NCI-H146 treated with DMSO at 0.1 percent for 48 hours (cell line): ENCODE data around the gene KRTAP10-8.
"Not testable (repeated sequence)": the region's sequence is repeated elsewhere in the genome, so short reads cannot be mapped to it uniquely, and the experiment has no call there.

Experiments
- DNase-seq: peaks from one replicate; lab custom pipeline; 2025; ENCODE audit not compliant: unreplicated experiment; lab: John Stamatoyannopoulos, UW

Gene KRTAP10-8

GRCh38 chr21:44598061-44598460 is 13.8 kb upstream of the KRTAP10-8 start:
- no peak for DNase-seq

DNA sequence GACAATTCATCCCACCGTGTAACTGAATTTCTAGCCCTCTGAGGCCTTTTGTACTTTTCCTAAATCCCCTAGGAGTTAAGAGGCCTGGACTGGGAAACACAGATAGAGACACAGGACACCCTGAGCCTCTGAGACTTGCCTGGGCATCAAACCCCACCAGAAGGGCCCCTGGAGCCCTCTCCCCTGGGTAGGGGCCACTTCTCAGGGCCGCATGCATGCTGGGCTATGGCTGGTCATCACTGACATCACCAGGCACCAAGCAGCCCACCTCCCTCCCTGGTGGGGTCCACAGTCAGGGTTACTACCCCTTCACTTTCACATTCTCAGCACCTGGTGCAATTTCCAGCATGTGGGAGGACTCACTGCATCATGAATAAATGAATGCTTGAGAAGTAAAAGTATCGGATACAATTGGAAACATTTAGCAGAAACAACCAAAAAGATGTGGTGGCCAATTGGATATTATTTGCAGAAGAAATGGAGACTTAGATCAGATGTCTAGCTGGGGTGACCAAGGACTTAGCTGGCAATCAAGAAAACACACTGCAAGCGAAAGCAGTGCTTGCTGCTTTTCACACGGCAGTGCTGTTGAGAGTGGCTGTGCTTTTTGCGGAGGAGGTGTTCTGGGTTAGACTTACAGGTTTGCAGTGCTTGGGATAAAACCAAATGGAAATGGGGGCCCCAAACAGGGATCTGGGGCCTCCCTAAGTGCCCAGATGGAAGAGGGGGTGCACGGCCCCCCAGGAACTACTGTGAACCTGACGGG is 12.4 kb upstream of the KRTAP10-8 start:
- DNase-seq, result no peak

- DNase-seq, result not testable (repeated sequence)
Measured at GRCh38 chr21:44600118-44600978, 11.5 kb upstream of the KRTAP10-8 start, which contains the start of gene KRTAP10-7. TSS of gene KRTAP10-7 (plus strand) at chr21:44600597. CDS start at chr21:44600622, 25 bp downstream.

DNA sequence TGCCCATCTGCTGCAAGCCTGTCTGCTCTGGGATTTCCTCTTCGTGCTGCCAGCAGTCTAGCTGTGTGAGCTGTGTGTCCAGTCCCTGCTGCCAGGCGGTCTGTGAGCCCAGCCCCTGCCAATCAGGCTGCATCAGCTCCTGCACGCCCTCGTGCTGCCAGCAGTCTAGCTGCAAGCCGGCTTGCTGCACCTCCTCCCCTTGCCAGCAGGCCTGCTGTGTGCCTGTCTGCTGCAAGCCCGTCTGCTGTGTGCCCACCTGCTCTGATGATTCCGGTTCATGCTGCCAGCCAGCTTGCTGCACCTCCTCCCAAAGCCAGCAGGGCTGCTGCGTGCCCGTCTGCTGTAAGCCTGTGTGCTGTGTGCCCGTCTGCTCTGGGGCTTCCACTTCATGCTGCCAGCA is 10.8 kb upstream of the KRTAP10-8 start:
- DNase-seq, result not testable (repeated sequence)

DNA sequence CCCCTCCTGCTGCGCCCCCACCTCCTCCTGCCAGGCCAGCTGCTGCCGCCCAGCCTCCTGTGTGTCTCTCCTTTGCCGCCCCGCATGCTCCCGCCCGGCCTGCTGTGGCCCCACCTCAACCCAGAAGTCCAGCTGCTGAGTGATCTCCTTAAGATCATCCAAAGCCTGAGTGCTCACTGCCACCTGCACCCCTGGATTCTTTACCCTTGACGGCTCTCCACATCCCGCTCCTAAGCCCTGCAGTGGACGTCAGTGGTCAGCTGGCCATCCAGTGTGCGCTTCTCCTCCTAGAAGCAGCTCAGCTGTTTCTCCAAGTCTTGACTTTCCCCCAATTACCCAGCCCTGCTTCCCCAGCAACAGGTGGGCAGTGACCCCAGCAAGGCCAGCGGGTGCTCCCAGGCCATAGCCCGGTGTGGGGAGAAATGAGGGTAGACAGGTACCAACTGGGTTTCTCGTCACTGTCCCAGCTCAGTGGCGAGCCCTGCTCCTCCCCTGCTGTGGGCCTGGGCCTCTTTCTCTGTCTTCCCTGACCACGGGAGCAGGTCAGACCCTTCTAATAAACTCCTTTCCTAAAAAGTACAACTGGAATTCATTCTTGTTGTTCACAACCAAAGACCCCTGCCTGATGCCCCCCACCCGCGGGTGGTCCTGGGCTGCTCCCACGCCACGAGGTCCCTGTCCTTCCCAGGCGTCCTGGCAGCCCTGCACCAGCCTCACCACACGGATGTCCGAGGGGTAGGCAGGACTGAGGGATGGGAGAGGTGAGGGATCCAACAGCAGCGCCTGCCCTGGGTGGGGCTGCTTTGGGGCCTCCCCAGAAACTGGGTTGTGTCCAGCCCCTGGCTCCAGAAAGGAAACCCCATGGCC is 10.1 kb upstream of the KRTAP10-8 start:
- DNase-seq, result no peak

DNA sequence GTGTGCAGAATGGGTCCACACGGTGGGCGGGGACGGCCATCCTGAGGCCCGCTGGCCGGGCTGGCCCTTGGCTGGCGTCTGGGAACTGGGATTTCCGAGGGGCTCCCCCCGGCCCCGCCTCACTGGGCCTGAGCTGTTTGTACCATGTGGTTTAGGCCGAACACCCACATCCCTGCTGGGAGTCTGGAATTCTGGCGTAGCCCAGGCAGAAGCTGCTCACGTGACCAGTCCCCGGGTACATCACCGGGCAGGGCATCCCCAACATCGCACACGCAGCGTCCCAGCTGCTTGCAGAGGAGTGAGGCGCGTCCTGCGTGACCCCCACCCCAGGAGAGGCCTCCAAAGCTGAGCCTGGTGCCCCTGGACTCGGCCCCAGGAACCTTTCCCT is 9.4 kb upstream of the KRTAP10-8 start:
- no peak for DNase-seq

- no peak for DNase-seq
Measured at GRCh38 chr21:44603109-44603875, 8.6 kb upstream of the KRTAP10-8 start.

DNA sequence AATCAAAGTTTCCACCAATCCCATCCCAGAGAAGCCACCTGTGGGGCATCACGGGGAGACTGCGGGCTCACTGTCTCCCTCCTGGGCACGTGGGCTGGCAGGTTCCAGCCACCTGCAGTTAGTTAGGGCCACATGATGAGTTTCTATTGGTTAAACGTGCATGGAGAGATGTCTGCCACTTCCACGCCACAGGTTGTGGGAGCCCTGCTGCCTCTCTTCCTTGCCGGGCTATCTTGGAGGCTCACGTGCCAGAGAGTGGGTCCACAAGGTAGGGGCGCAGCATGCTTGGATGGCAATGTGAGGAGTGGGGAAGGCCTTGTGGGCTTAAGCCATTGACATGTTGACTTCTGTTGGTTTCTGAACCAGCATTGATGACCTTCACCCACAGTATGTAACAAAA is 8.0 kb upstream of the KRTAP10-8 start:
- DNase-seq, result no peak

DNA sequence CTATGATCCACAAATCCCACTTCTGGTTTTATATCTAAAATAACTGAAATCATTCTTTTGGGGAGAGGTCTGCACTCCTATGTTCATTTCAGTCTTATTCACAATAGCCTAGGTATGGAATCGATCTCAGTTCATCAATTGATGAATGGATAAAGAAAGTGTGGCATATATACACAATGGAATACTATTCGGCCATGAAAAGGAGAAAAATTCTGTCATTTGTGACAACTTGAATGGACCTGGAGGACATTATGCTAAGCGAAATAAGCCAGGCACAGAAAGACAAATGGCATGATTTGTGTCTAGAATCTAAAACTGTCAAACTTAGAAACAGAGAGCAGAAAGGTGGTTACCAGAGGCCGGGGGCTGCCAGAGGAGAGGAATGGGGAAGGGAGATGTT is 5.4 kb upstream of the KRTAP10-8 start:
- DNase-seq, result no peak

- no peak for DNase-seq
Measured at GRCh38 chr21:44609193-44609592, 2.7 kb upstream of the KRTAP10-8 start.

GRCh38 chr21:44610157-44610843 is 1.6 kb upstream of the KRTAP10-8 start:
- DNase-seq, result not testable (repeated sequence)

- DNase-seq, result no peak
Measured at GRCh38 chr21:44611551-44611950, 328 bp upstream of the KRTAP10-8 start.

- DNase-seq, result no peak
Measured at GRCh38 chr21:44612669-44613229, 870 bp downstream of the KRTAP10-8 start.

- no peak for DNase-seq
Measured at GRCh38 chr21:44613386-44614155, 1.7 kb downstream of the KRTAP10-8 start.

GRCh38 chr21:44614161-44614631 is 2.3 kb downstream of the KRTAP10-8 start:
- no peak for DNase-seq

GRCh38 chr21:44614961-44615391 is 3.1 kb downstream of the KRTAP10-8 start:
- DNase-seq, result no peak

GRCh38 chr21:44615466-44615865 is 3.6 kb downstream of the KRTAP10-8 start:
- no peak for DNase-seq

GRCh38 chr21:44615911-44616590 is 4.2 kb downstream of the KRTAP10-8 start:
- peak; percentile 23 for DNase-seq
